ENCODE measurements around the gene RHOBTB3.

GRCh38 chr5:95784514-95785302 is 53.6 kb downstream of the RHOBTB3 start:
- no peak for TF ChIP-seq CTCF (IDR thresholded peaks at IDR 0.05)
- no peak for TF ChIP-seq POLR2AphosphoS5 (IDR thresholded peaks at IDR 0.05)
- no peak for TF ChIP-seq EP300 (IDR thresholded peaks at IDR 0.05)
